CD4-positive, alpha-beta T cell (primary cell): Measurements from ENCODE around the gene ARHGAP6. TPM values are rescaled to one million over a fixed set of nuclear protein-coding genes. Genes with fewer than 3 reads are reported as not detected.
A peak's percentile ranks its signal among the peaks of the same experiment; 100 is the strongest.

ENCODE experiments used
- ATAC-seq: fragments of 200-7000 bp; cut with Tn5 transposase; one replicate; pipeline ENCODE4 v1.10.0; 2022; ENCODE audit warnings: mild to moderate bottlenecking; ENCODE audit not compliant: poor library complexity
- CTCF ChIA-PET: fragments of 350-600 bp; sonication (Branson Sonifier 250); formaldehyde crosslinking; loops from one replicate; lab custom pipeline; 2021; ENCODE audit warnings: antibody characterized with exemption, inconsistent platforms; lab: Charles Lee
- POLR2A ChIA-PET: fragments of 350-600 bp; sonication (Branson Sonifier 250); formaldehyde crosslinking; loops from one replicate; lab custom pipeline; 2021; ENCODE audit warnings: antibody characterized with exemption, inconsistent platforms; lab: Charles Lee
- DNase-seq, 14 experiments: peaks; one replicate each; pipeline ENCODE4 v3.0.0-alpha.2; 2013 to 2020; ENCODE audit warnings: mixed read lengths in 2 of 14
- H3K27ac ChIP-seq, 2 donors: one replicate each; pipeline versions ENCODE4 v1.5.1 to v1.7.0; 2013; ENCODE audit warnings: low read length in 2 of 2, low read depth in 1 of 2, mild to moderate bottlenecking in 1 of 2
- H3K27me3 ChIP-seq, 2 experiments: 1 replicate in 1 of 2; 2 replicates in 1 of 2; pipeline versions ENCODE4 v1.6.1 to v1.7.0; 2013; ENCODE audit warnings: low read length in 2 of 2, control low read depth in 1 of 2, mild to moderate bottlenecking in 1 of 2, moderate library complexity in 1 of 2; ENCODE audit not compliant: insufficient read depth in 2 of 2, control insufficient read depth in 1 of 2
- H3K36me3 ChIP-seq: one replicate; pipeline ENCODE4 v1.6.1; 2013; ENCODE audit warnings: low read length, control low read depth; ENCODE audit not compliant: insufficient read depth
- H3K4me1 ChIP-seq: one replicate; pipeline ENCODE4 v1.6.1; 2013; ENCODE audit warnings: low read length, control low read depth; ENCODE audit not compliant: insufficient read depth
- H3K4me3 ChIP-seq: one replicate; pipeline ENCODE4 v1.5.1; 2013; ENCODE audit warnings: mild to moderate bottlenecking, low read length, moderate library complexity
- H3K9me3 ChIP-seq, 2 experiments: 1 replicate in 1 of 2; 2 replicates in 1 of 2; pipeline versions ENCODE4 v1.6.1 to v1.7.0; 2013; ENCODE audit warnings: low read length in 2 of 2, mild to moderate bottlenecking in 2 of 2, control low read depth in 1 of 2, moderate library complexity in 1 of 2; ENCODE audit not compliant: control insufficient read depth in 1 of 2, insufficient read depth in 1 of 2
- H3K27ac Mint-ChIP-seq: one replicate; pipeline ENCODE4 v1.8.0; 2020; ENCODE audit warnings: mixed read lengths
- H3K27me3 Mint-ChIP-seq: one replicate; pipeline ENCODE4 v1.8.0; 2021; ENCODE audit warnings: mixed read lengths
- H3K36me3 Mint-ChIP-seq: one replicate; pipeline ENCODE4 v1.8.0; 2021; ENCODE audit warnings: low read depth, mixed read lengths
- H3K4me1 Mint-ChIP-seq: one replicate; pipeline ENCODE4 v1.8.0; 2021; ENCODE audit warnings: low read depth, mixed read lengths
- H3K4me3 Mint-ChIP-seq: one replicate; pipeline ENCODE4 v1.8.0; 2020; ENCODE audit warnings: mild to moderate bottlenecking, mixed read lengths
- H3K9me3 Mint-ChIP-seq: one replicate; pipeline ENCODE4 v1.8.0; 2020; ENCODE audit warnings: mixed read lengths
- intact Hi-C, 2 experiments: fragments of 100-400 bp; cut with DNase I in 1 of 2; cut with micrococcal nuclease in 1 of 2; formaldehyde crosslinking; loops; one replicate each; pipeline versions ENCODE4 v1.15.1 to v1.9.0; 2023 to 2025; cut with DNase I, micrococcal nuclease
- total RNA-seq, 174 experiments: library from RNA in 2 of 174; stranded (reverse) in 2 of 174; gene quantifications; one replicate each; pipeline ENCODE4 v1.2.3 and lab custom pipeline; 2021 to 2026
- TF ChIP-seq, protein P1 (sequence below): fragments of 200-600 bp; IDR thresholded peaks from one replicate; pipeline ENCODE4 v1.8.0; 2022; ENCODE audit warnings: antibody characterized with exemption, mild to moderate bottlenecking

The ARHGAP6 gene
- total RNA-seq, 2 experiments from 2014 or later = not detected

DNA sequence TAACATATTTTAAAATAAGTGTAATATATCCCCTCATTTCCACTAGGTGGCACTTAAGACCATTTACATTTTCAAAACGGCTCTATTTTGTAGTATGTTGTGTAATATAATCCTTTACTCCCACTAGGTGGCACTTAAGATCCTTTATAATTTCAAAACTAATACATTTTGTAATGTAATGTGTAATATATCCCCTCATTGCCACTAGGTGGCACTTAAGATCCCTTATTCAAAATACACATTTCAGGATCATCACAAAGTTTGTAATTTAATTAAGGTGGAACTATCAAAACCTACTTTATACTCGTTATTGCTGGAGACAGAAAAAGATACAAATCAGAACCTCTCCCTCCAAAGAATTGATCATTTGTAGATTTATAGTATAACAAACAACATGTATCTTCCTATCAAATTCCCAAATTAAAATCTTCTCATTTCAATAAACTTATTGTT is 132.5 kb downstream of the ARHGAP6 start:
- H3K27me3 Mint-ChIP-seq = no peaks in the 10 kb centered on the region
- no peaks in the 10 kb centered on the region for H3K4me1 ChIP-seq
- TF ChIP-seq, protein P1, sequence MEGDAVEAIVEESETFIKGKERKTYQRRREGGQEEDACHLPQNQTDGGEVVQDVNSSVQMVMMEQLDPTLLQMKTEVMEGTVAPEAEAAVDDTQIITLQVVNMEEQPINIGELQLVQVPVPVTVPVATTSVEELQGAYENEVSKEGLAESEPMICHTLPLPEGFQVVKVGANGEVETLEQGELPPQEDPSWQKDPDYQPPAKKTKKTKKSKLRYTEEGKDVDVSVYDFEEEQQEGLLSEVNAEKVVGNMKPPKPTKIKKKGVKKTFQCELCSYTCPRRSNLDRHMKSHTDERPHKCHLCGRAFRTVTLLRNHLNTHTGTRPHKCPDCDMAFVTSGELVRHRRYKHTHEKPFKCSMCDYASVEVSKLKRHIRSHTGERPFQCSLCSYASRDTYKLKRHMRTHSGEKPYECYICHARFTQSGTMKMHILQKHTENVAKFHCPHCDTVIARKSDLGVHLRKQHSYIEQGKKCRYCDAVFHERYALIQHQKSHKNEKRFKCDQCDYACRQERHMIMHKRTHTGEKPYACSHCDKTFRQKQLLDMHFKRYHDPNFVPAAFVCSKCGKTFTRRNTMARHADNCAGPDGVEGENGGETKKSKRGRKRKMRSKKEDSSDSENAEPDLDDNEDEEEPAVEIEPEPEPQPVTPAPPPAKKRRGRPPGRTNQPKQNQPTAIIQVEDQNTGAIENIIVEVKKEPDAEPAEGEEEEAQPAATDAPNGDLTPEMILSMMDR = peak; percentile 83
- no peak overlapping the region for H3K27ac ChIP-seq
- peak in 3 of 14 experiments; percentile 71 to 77 (median 76) for DNase-seq
- no peak overlapping the region for H3K27ac Mint-ChIP-seq
- intact Hi-C loops = loop anchor here (1.0 to 10.0 kb wide), 8 partner anchors 237 to 1239 kb away; no protein-coding TSS in a partner anchor
- H3K36me3 ChIP-seq = no peaks in the 10 kb centered on the region
- H3K36me3 Mint-ChIP-seq = no peaks in the 10 kb centered on the region
- H3K4me3 Mint-ChIP-seq = no peak overlapping the region
- POLR2A ChIA-PET = no interaction called here
- no peak overlapping the region for H3K4me3 ChIP-seq
- no peaks in the 10 kb centered on the region for H3K4me1 Mint-ChIP-seq
- ATAC-seq = peak; percentile 99
- no peaks in the 10 kb centered on the region for H3K27me3 ChIP-seq
- H3K9me3 ChIP-seq = no peaks in the 10 kb centered on the region
- no peaks in the 10 kb centered on the region for H3K9me3 Mint-ChIP-seq
- CTCF ChIA-PET = interaction anchor here (1.4 kb wide), 1 partner anchor 254 kb away, joined by 4 read pairs; no protein-coding TSS in a partner anchor

DNA sequence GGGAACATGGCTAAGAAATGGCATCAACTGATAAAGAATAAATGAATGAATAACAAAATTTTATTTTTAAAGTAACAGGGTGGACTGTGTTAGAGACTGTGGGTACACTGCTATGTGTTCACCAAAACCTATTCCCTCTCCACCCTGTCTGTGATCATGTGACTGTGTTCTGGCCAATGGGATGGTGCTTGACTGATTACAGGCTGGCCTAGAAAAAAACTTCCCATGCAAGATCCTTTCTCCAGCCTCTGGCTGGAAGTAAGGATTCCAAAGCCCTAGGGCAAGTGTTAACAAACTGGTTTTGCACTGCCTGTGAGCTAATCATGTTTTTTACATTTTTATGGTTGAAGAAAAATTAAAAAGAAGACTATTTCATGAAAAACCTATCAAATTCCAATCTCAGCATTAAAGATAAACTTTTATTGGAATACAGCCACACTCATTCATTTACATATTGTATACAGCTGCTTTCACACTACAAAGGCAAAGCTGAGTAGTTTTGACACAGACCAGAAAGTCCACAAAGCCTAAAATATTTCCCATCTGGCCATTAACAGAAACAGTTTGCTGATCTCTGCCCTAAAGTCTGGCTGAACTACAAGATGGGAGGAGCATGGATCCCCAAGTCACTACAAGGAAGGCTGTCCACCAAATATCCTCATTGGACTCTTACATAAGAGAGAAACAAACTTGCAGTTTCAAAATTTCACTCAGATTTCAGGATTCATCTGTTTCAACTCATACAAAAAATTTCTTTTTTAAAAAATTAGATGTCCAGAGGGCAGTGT is 133.2 kb downstream of the ARHGAP6 start:
- ChIA-PET POLR2A (interaction anchor here (0.5 kb wide), 1 partner anchor 293 kb away, joined by 6 read pairs; no protein-coding TSS in a partner anchor), CTCF (interaction anchor here (0.9 to 2.3 kb wide), 4 partner anchors 226 to 1239 kb away, joined by 3 to 10 read pairs (median 4); partner anchors contain the start of gene MSL3)
- Histone ChIP-seq H3K27ac (no peak overlapping the region), H3K4me3 (no peak overlapping the region), H3K9me3 (no peaks in the 10 kb centered on the region), H3K36me3 (no peaks in the 10 kb centered on the region), H3K27me3 (no peaks in the 10 kb centered on the region), H3K4me1 (no peaks in the 10 kb centered on the region)
- H3K4me1 Mint-ChIP-seq = no peaks in the 10 kb centered on the region
- intact Hi-C loops = loop anchor here (1.0 to 10.0 kb wide), 8 partner anchors 238 to 1240 kb away; no protein-coding TSS in a partner anchor
- no peak overlapping the region for H3K4me3 Mint-ChIP-seq
- DNase-seq = no peak
- no peak overlapping the region for H3K27ac Mint-ChIP-seq
- no peaks in the 10 kb centered on the region for H3K36me3 Mint-ChIP-seq
- H3K27me3 Mint-ChIP-seq = no peaks in the 10 kb centered on the region
- no peak for ATAC-seq
- no peaks in the 10 kb centered on the region for H3K9me3 Mint-ChIP-seq
- TF ChIP-seq, protein P1 = no peak

DNA sequence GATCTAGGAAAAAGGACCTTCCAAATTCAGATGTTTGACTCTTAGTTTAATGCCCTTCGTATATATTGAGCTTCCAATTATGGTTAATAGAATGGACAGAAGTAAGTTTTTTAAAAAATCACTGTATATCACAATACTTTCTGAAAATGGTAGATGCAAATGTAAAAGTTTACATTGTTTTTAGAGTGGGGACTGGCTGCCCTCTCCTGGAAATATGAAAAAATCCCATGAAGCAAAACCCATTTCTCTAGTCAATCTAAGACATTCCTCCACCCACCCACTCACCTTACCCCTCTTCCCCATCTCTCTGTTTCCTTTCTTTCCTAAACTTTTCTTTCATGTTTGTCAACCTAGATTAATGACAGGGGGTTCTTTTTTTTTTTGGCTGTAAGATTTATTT is 134.5 kb downstream of the ARHGAP6 start:
- H3K27ac ChIP-seq = no peak overlapping the region
- H3K4me3 Mint-ChIP-seq = no peak overlapping the region
- no peak overlapping the region for H3K4me3 ChIP-seq
- ChIA-PET CTCF (interaction anchor here (0.7 to 2.3 kb wide), 4 partner anchors 8 to 1241 kb away, joined by 3 to 10 read pairs (median 3); no protein-coding TSS in a partner anchor), POLR2A (interaction anchor here (0.7 kb wide), 1 partner anchor 1561 kb away, joined by 3 read pairs; no protein-coding TSS in a partner anchor)
- DNase-seq (no peak), ATAC-seq (no peak)
- intact Hi-C loops = loop anchor here (5.0 to 10.0 kb wide), 4 partner anchors 374 to 1241 kb away; no protein-coding TSS in a partner anchor
- no peaks in the 10 kb centered on the region for H3K27me3 ChIP-seq
- H3K4me1 Mint-ChIP-seq = no peaks in the 10 kb centered on the region
- no peaks in the 10 kb centered on the region for H3K9me3 ChIP-seq
- TF ChIP-seq, protein P1 = no peak
- H3K36me3 Mint-ChIP-seq = no peaks in the 10 kb centered on the region
- H3K4me1 ChIP-seq = no peaks in the 10 kb centered on the region
- H3K9me3 Mint-ChIP-seq = no peaks in the 10 kb centered on the region
- H3K36me3 ChIP-seq = no peaks in the 10 kb centered on the region
- H3K27ac Mint-ChIP-seq = no peak overlapping the region
- H3K27me3 Mint-ChIP-seq = no peaks in the 10 kb centered on the region
